ENCODE data around the gene CCDC102A.

The CCDC102A gene

GRCh38 chr16:57535680-57536305, 578 bp downstream of the CCDC102A start:
- DNase-seq = peak; percentile 89 to 90

DNA sequence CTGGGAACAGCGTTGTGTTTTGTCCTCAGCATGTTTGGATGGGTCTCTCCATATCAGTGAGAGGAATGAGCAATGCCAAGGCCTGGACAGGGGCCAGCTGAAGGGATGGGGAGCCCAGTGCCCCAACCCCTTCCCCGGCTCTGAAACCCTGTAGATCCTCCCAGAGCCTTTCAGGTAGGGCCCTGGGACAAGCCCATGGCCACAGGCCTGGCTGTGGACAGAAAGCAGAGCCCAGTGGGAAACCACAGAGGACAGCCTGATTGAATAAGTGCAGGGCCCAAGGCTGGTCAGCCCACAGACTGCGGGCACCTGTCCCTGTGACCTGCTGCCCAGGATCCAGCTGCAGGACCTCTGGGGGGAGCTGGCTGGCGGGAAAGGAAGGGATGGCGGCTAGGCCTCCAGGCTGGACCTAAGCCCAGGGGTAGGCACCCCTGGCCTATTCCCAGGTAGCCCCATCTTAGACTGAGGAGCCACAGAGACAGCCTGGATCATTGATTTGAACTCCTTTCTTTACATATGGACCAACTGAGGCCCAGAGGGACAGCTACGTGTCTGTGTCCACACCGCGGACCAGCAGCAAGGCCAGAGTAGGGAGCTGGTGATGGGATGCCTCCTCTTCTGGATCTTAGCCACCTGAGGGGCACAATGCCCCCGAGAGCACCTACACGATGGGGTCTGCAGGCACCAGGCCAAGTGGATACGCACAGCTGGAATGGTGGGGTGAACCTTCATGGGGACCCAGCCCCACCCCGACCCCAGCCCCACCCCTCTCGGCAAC, 1.3 kb downstream of the CCDC102A start:
- DNase-seq = no peak

DNA sequence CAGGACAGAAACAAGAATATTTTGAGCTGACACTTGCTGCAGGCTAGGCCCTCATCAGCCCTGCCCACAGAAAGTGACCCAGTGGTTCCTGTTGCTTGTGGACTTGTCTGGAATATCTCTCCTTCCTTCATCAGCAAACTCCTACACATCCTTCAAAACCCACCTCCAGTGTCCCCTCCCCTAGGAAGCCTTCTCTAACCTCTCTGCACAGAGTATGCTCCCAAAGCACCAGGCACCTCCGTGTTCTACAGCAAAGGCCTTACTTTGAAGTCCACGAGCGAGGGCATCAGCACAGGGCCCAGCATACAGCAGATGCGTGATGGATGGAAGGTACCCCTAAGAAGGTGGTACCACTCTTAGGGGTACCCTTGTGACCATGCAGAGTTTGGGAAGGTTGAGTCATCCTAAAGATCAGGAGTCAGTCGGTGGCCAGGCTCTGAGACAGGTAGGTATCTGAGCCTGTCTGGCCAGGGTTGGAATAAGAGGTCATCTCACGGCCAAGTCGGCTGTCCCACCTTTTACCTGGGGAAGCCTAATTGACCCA, 2.0 kb downstream of the CCDC102A start:
- no peak for DNase-seq

GRCh38 chr16:57533431-57534336, 2.7 kb downstream of the CCDC102A start:
- no peak for DNase-seq

DNA sequence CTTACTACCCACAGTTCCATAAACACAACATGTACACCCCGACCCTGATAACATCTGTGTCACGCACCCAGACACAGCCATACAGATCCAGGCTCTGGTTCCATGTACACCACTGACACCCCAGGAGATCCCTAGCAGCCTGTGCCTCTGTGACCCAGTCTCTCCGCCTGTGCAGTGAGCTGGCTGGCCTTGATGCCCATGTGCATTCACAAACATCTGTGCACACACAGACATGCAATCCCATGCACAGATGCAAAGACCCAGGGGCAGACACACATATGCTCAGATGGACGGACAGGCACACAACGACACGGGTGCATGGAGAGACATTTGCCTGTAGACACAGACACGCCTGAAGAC, 4.1 kb downstream of the CCDC102A start:
- no peak for DNase-seq

DNA sequence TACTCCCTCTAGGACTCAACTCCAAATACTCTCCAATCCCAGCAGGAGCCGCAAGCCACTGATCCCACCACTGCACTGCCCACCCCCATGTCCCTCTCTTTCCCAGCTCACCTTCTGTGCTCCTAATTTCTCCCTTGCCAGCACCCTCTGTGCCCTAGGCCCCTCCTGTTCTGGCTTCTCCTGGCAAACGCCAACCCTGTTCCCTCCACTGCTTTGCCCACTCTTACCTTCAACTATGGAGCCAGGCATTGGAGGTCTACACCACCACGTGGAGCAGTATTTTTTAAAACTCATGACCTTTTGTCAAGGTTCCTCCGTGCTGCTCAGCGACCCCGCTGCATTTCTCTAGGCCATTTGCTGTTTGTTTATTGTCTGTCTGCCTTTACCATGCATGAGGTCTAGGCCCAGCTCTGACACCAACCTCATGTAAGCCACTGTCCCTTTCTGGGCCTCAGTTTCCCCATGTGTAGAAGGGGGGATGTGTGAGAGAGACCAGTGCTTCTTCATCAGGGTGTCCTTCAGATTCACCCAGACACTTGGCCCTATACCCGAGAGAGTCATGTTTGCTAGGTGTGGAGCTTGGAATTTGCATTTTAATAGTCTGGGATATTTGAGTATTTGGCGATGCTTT, 4.6 kb downstream of the CCDC102A start:
- DNase-seq = no peak

DNA sequence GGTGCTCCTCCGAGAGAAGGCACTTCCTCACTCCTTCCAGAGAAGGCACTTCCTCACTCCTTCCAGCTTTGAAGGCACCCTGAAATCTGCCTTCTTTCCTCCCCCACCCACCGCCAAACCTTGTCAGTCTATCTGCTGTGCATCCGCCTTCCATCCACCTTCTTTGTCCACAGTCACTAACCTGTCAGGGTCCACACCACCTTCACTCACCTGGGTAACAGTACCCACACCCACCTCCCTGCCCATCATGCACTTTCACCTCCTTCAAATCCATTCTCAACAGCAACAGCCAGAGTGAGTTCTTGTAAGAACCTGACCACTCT, 5.2 kb downstream of the CCDC102A start:
- DNase-seq = no peak

DNA sequence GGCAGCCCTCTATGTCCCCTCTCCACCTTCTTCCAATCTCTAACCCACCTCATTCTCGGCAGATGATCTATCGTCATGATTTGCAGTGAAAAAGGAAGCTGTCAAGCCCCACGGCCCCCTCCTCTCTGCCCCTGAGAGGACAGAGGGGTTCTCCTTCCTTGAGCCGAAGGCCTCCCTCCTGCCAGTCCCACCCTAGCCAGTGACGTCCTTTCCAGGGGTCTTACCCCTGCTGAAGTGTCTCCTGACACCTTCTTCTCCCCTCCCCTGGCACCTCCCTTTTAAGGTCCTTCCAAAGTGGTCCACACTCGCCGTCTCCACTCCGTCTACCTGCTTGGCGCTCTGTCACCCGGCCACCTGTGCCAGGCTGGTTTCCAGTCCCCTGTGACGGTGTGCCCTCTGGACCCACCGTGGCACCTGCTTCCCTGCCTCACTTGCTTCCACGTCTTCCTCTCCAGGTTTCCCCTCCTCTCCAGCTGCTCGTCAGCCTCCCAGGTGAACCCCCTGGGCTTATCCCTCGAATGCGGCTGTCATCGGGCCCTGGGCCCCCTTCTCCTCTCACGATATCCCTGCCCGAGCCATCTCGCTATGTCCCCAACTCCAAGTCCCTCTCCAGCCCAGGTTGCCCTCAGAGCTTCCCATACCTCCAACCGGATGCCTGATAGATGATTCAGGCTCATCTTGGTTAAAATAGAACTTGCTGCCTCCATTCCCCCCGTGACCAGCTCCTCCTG, 5.7 kb downstream of the CCDC102A start:
- no peak for DNase-seq

GRCh38 chr16:57530104-57530521, 6.3 kb downstream of the CCDC102A start:
- DNase-seq = peak; percentile 71 to 72

GRCh38 chr16:57529391-57530103, 6.8 kb downstream of the CCDC102A start:
- DNase-seq = no peak

DNA sequence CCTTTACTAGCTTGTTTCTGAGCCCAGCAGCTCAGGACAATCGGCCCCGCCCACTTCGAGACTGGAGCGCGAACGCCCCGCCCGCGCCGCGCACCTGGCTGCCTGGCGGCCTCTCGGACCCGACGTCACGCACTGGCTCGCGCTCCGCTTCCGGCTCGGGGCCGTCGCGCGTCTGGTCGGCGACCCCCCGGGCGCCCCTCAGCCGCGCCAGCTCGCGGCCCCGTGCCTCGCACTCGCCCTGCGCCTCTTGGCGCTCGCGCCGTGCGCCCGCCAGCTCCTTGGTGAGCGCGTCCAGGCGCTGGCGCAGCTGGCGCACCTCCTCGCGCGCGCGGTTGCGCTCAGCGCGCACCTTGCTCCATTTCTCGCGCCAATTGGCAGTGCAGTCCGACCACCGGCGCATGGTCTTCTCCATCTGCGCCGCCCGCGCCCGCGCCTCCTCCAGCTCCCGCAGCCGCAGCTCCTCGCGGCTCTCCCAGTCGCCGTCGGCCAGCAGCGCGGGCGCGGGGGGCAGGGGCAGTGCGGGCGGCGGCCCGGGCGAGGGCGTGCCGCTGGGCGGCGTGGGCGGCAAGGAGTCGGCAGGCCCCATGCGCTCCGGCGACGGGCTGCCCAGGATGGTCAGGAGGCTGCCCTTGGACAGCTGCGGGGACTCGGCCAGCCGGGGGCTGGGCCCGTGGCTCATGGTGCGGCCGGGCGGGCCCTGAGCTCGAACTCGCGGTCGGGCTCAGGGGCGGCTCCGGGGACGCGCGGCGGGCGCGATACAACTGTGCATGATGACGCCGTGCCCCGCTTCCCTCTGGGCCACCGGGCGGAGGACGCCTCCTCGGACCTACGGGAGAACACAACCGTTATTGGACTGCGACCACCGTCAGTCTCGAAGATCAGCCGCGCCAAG, 7.6 kb downstream of the CCDC102A start:
- no peak for DNase-seq

- DNase-seq = no peak
These were observed 8.6 kb downstream of the CCDC102A start for GRCh38 chr16:57527610-57528360.

DNA sequence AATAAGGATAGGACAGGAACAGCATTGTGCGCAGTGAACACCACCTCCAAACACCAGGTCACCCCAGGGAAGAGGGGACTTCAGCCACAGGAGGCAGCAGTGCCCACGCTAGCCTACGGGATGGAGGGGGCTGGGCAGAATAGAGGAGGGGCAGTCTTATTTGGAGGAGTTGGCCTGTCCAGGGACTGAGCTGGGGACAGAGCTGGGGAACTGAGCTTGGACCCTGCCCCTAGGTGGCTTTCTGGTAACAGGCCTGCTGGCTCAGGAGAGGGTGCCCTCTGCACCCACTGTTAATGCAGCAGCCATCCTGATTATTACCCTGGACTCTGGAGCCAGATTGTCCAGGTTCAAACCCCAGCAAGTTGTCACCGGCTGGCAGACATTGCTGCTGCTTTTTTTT, 9.3 kb downstream of the CCDC102A start:
- no peak for DNase-seq

- DNase-seq = no peak
These were observed 9.9 kb downstream of the CCDC102A start for GRCh38 chr16:57526498-57526897.

- DNase-seq = no peak
These were observed 10.6 kb downstream of the CCDC102A start for GRCh38 chr16:57525761-57526160.

GRCh38 chr16:57522960-57523359, 13.4 kb downstream of the CCDC102A start:
- no peak for DNase-seq

- peak; percentile 76 to 81 for DNase-seq
These were observed 16.5 kb downstream of the CCDC102A start for GRCh38 chr16:57519796-57520360.

GRCh38 chr16:57518922-57519321, 17.4 kb downstream of the CCDC102A start:
- DNase-seq = no peak

DNA sequence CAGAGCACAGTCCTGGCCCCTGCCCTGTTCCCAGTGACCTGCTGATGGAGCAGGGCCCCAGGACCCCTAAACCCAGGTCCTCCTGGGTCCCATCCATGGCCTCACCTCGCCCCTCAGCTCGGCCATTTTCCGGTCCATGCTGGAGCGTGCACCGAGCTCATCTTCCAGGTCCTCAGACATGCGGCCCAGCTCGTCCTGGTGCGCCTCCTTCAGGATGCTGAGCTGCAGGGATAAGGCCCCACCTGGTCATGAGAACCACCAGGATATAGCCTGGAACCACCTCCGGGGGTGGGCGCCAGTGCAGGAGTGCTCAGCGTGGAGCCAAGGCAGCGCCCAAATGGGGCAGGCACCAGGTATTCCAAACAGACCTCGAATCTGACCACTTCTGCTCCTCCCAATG, 17.9 kb downstream of the CCDC102A start:
- DNase-seq = no peak
